HCT116 (cell line): ENCODE measurements around the gene KCNK1. TPM values are rescaled to one million over a fixed set of nuclear protein-coding genes. Genes with fewer than 3 reads are reported as not detected.

ENCODE experiments used
- ATAC-seq: fragments of 200-7000 bp; cut with Tn5 transposase; 2 replicates; pipeline ENCODE4 v1.9.1; 2020; ENCODE audit warnings: mild to moderate bottlenecking, moderate library complexity
- BruUV-seq: library from RNA; stranded (reverse); fragments of 400-500 nt; replicated peaks from 2 replicates; lab custom pipeline; 2021; lab: Mats Ljungman, UMichigan
- CTCF ChIA-PET: fragments of 300-600 bp; sonication (Branson Sonifier 250); formaldehyde crosslinking; loops from one replicate; lab custom pipeline; 2021; ENCODE audit warnings: antibody characterized with exemption; lab: Charles Lee
- POLR2A ChIA-PET: fragments of 300-600, 350-600 bp; sonication (Branson Sonifier 250); formaldehyde crosslinking; loops from one replicate; lab custom pipeline; 2021; ENCODE audit warnings: antibody characterized with exemption; lab: Charles Lee
- RAD21 ChIA-PET, 2 experiments: fragments of 300-600 bp; sonication (Branson Sonifier 250); formaldehyde crosslinking; loops; one replicate each; lab custom pipeline; 2023; ENCODE audit warnings: low total read pairs in 2 of 2; ENCODE audit not compliant: uncharacterized antibody in 2 of 2, unreplicated experiment in 2 of 2, low non-redundant PET in 1 of 2; lab: Charles Lee
- DNase-seq: peaks from one replicate; pipeline ENCODE4 v3.0.0-alpha.2; 2010; ENCODE audit warnings: low read depth, low spot score
- H2AFZ ChIP-seq: fragments of 200-600 bp; shearing (Covaris generic), sonication (generic); 2 replicates; pipeline ENCODE4 v1.6.1; 2017; ENCODE audit warnings: low read depth, mixed run types, mixed read lengths, antibody characterized with exemption, low read length; ENCODE audit not compliant: poor library complexity, severe bottlenecking
- H3K27ac ChIP-seq: 2 replicates; pipeline ENCODE4 v1.5.1; 2012; ENCODE audit warnings: low read depth, low read length
- H3K27me3 ChIP-seq: fragments of 200-600 bp; sonication (generic); 2 replicates; pipeline ENCODE4 v1.6.1; 2016; ENCODE audit warnings: mixed run types, low read length, mixed read lengths; ENCODE audit not compliant: insufficient read depth
- H3K36me3 ChIP-seq, 2 experiments: fragments of 200-500 bp in 1 of 2; fragments of 200-600 bp in 1 of 2; sonication (Bioruptor generic) in 1 of 2; sonication (generic) in 1 of 2; 2 replicates each; pipeline versions ENCODE4 v1.5.1 to v1.6.1; 2014 to 2016; ENCODE audit warnings: low read length in 2 of 2, inconsistent platforms in 1 of 2, mixed read lengths in 1 of 2, mixed run types in 1 of 2; ENCODE audit not compliant: insufficient read depth in 2 of 2, control insufficient read depth in 1 of 2
- H3K4me1 ChIP-seq, 2 experiments: fragments of 200-600 bp in 1 of 2; sonication (generic) in 1 of 2; 2 replicates each; pipeline versions ENCODE4 v1.5.1 to v1.6.1; 2012 to 2017; ENCODE audit warnings: low read length in 2 of 2, inconsistent platforms in 1 of 2, mild to moderate bottlenecking in 1 of 2, mixed read lengths in 1 of 2, mixed run types in 1 of 2, moderate library complexity in 1 of 2; ENCODE audit not compliant: insufficient read depth in 2 of 2, control insufficient read depth in 1 of 2
- H3K4me2 ChIP-seq: fragments of 200-600 bp; sonication (generic); 2 replicates; pipeline ENCODE4 v1.6.1; 2017; ENCODE audit warnings: mixed run types, low read length, mixed read lengths
- H3K4me3 ChIP-seq, 2 experiments: fragments of 200-600 bp in 1 of 2; sonication (generic) in 1 of 2; replicated peaks in 1 of 2; 2 replicates each; pipeline ENCODE4 v1.5.1; 2011 to 2016; ENCODE audit warnings: low read length in 2 of 2, control low read depth in 1 of 2, low read depth in 1 of 2, mild to moderate bottlenecking in 1 of 2, mixed read lengths in 1 of 2, mixed run types in 1 of 2
- H3K79me2 ChIP-seq: fragments of 200-600 bp; sonication (generic); 2 replicates; pipeline ENCODE4 v1.6.1; 2017; ENCODE audit warnings: mild to moderate bottlenecking, mixed run types, low read length, moderate library complexity, mixed read lengths; ENCODE audit not compliant: insufficient read depth
- H3K9ac ChIP-seq: fragments of 200-600 bp; sonication (generic); 2 replicates; pipeline ENCODE4 v1.6.1; 2016; ENCODE audit warnings: low read length, mixed read lengths
- H3K9me2 ChIP-seq: fragments of 200-600 bp; sonication (generic), shearing (Covaris generic); 2 replicates; pipeline ENCODE4 v1.6.1; 2017; ENCODE audit warnings: mixed run types, mild to moderate bottlenecking, moderate library complexity; ENCODE audit not compliant: insufficient read depth
- H3K9me3 ChIP-seq, 2 experiments: fragments of 200-500 bp in 1 of 2; fragments of 200-600 bp in 1 of 2; sonication (Bioruptor generic) in 1 of 2; sonication (generic) in 1 of 2; 2 replicates each; pipeline ENCODE4 v1.6.1; 2014 to 2017; ENCODE audit warnings: low read length in 2 of 2, mixed read lengths in 2 of 2, inconsistent platforms in 1 of 2, low read depth in 1 of 2, mild to moderate bottlenecking in 1 of 2, mixed run types in 1 of 2, moderate library complexity in 1 of 2; ENCODE audit not compliant: control insufficient read depth in 1 of 2, insufficient read depth in 1 of 2
- H4K20me1 ChIP-seq: fragments of 200-600 bp; sonication (generic), shearing (Covaris generic); 2 replicates; pipeline ENCODE4 v1.6.1; 2017; ENCODE audit warnings: mixed run types, mild to moderate bottlenecking, moderate library complexity; ENCODE audit not compliant: insufficient read depth
- CEBPB ChIP-seq: IDR thresholded peaks from 2 replicates; pipeline ENCODE4 v1.6.1; 2012; ENCODE audit warnings: low read depth
- CTCF ChIP-seq, 3 experiments: fragments of 200-600 bp in 1 of 3; sonication (generic) in 1 of 3; IDR thresholded peaks in 2 of 3; conservative IDR thresholded peaks in 1 of 3; 2 replicates each; pipeline ENCODE4 v1.5.1; 2012 to 2017; ENCODE audit warnings: low read depth in 2 of 3, low read length in 2 of 3, antibody characterized with exemption in 1 of 3, borderline replicate concordance in 1 of 3, control low read depth in 1 of 3, mild to moderate bottlenecking in 1 of 3, mixed read lengths in 1 of 3, mixed run types in 1 of 3, moderate library complexity in 1 of 3; ENCODE audit not compliant: insufficient read depth in 1 of 3
- EGR1 ChIP-seq: IDR thresholded peaks from 2 replicates; pipeline ENCODE4 v1.6.1; 2012; ENCODE audit warnings: low read depth
- EZH2 ChIP-seq: fragments of 200-600 bp; sonication (generic); IDR thresholded peaks from 2 replicates; pipeline ENCODE4 v1.6.1; 2017; ENCODE audit warnings: antibody characterized with exemption, mixed run types
- EZH2phosphoT487 ChIP-seq: fragments of 200-600 bp; IDR thresholded peaks from 2 replicates; pipeline ENCODE4 v1.6.1; 2018; ENCODE audit warnings: antibody characterized with exemption, borderline replicate concordance
- JUND ChIP-seq: IDR thresholded peaks from 2 replicates; pipeline ENCODE4 v1.6.1; 2012
- POLR2A ChIP-seq: IDR thresholded peaks from 2 replicates; pipeline ENCODE4 v1.7.0; 2011; ENCODE audit warnings: borderline replicate concordance; ENCODE audit not compliant: insufficient read depth, insufficient read length; ENCODE audit errors: extremely low read depth
- SP1 ChIP-seq: IDR thresholded peaks from 2 replicates; pipeline ENCODE4 v1.6.1; 2012; ENCODE audit warnings: low read depth
- SRF ChIP-seq: IDR thresholded peaks from 2 replicates; pipeline ENCODE4 v1.6.1; 2012; ENCODE audit warnings: low read depth
- intact Hi-C: fragments of 100-400 bp; cut with micrococcal nuclease; formaldehyde crosslinking; loops from 2 replicates; pipeline ENCODE4 v1.10.0; 2022
- total RNA-seq: library from RNA; stranded (reverse); gene quantifications from one replicate; pipeline ENCODE4 v1.2.1, GENCODE V29; 2021; ENCODE audit not compliant: unreplicated experiment

The KCNK1 gene
- total RNA-seq, 1 experiment from 2014 or later = 28.4 TPM

GRCh38 chr1:233654658-233655280, 40.9 kb downstream of the KCNK1 start (continued):
- TF ChIP-seq CTCF (IDR thresholded peaks at IDR 0.05 in 2 of 3, conservative IDR thresholded peaks at IDR 0.05 in 1 of 3; ENCODE audit: borderline replicate concordance in 1 of 3, insufficient read depth in 1 of 3, low read depth in 2 of 3, low read length in 2 of 3) (no peak), EGR1 (no peak), POLR2A (no peak)

GRCh38 chr1:233655301-233655740, 41.4 kb downstream of the KCNK1 start:
- Histone ChIP-seq H3K27ac (no peak overlapping the region), H3K9me3 (no peaks in the 10 kb centered on the region), H3K36me3 (no peaks in the 10 kb centered on the region), H3K4me3 (peak overlapping the region in 1 of 2 experiments; percentile 32; a peak in 2 of 4 replicates), H3K4me2 (peak overlapping the region; percentile 68), H3K9me2 (no peaks in the 10 kb centered on the region), H2AFZ (no peak overlapping the region), H3K27me3 (no peaks in the 10 kb centered on the region), H4K20me1 (no peaks in the 10 kb centered on the region), H3K79me2 (peaks cover 18% of the 10 kb centered on the region), H3K9ac (no peak overlapping the region), H3K4me1 (peaks cover 29 to 50% of the 10 kb centered on the region in 2 experiments)
- BruUV-seq = no TSS peak
- RAD21 ChIA-PET = no interaction called here
- no peak for TF ChIP-seq SRF
- no peak for TF ChIP-seq EZH2
- no peak for TF ChIP-seq EGR1
- no peak for TF ChIP-seq CEBPB
- no peak for TF ChIP-seq EZH2phosphoT487
- peak; percentile 40 for TF ChIP-seq JUND
- TF ChIP-seq SP1 = no peak
- DNase-seq (no peak), ATAC-seq (peak; percentile 70)
- CTCF ChIA-PET = no interaction called here
- POLR2A ChIA-PET = no interaction called here
- intact Hi-C loops = no loop called here
